ENCODE measurements around the gene EIF3F. TPM values are rescaled to one million over a fixed set of nuclear protein-coding genes. Genes with fewer than 3 reads are reported as not detected.

EIF3F gene, protein sequence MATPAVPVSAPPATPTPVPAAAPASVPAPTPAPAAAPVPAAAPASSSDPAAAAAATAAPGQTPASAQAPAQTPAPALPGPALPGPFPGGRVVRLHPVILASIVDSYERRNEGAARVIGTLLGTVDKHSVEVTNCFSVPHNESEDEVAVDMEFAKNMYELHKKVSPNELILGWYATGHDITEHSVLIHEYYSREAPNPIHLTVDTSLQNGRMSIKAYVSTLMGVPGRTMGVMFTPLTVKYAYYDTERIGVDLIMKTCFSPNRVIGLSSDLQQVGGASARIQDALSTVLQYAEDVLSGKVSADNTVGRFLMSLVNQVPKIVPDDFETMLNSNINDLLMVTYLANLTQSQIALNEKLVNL
- 515 TPM for total RNA-seq (ENCODE audit: unreplicated experiment)
- long read RNA-seq, transcript EIF3F-201 (8 exons, 1,254 nt), result major isoform, 866 of 889 reads
- long read RNA-seq, partial matches to known transcripts, result 7 of 889 reads
- long read RNA-seq, other reads (novel, unspliced or antisense), result 15 of 889 reads

DNA sequence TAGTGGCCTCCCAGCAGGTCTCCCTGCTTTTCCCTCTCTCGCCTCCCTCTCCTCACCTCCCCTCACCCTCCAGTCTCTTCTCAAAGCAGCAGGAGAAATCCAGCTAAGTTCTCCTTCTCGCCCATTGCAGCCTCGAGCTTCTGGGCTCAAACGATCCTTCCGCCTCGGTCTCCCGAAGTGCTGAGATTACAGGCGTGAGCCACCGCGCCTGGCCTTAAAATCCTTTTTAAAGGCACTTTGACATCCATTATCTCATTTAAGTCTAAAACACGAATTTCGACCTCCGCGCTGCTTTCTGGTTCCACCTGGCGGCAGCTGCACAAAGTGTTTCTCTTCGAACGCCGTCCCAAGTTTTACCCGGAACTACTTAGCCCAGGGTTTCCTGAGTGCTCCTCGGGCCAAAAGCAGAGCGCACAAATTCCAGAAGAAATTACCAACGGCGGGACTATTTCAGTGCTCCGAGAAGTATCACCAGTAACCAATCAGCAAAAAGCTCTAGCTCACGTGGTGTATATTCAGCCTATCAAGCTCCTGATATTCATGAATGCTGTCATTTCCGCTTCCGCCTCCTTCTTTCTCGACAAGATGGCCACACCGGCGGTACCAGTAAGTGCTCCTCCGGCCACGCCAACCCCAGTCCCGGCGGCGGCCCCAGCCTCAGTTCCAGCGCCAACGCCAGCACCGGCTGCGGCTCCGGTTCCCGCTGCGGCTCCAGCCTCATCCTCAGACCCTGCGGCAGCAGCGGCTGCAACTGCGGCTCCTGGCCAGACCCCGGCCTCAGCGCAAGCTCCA lies at the start of gene EIF3F:
TSS of gene EIF3F (plus strand) at position 570 of the 792 bp plus-strand sequence. CDS start at position 586, 16 bp downstream.
- TF ChIP-seq, protein P1, sequence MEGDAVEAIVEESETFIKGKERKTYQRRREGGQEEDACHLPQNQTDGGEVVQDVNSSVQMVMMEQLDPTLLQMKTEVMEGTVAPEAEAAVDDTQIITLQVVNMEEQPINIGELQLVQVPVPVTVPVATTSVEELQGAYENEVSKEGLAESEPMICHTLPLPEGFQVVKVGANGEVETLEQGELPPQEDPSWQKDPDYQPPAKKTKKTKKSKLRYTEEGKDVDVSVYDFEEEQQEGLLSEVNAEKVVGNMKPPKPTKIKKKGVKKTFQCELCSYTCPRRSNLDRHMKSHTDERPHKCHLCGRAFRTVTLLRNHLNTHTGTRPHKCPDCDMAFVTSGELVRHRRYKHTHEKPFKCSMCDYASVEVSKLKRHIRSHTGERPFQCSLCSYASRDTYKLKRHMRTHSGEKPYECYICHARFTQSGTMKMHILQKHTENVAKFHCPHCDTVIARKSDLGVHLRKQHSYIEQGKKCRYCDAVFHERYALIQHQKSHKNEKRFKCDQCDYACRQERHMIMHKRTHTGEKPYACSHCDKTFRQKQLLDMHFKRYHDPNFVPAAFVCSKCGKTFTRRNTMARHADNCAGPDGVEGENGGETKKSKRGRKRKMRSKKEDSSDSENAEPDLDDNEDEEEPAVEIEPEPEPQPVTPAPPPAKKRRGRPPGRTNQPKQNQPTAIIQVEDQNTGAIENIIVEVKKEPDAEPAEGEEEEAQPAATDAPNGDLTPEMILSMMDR (IDR thresholded peaks at IDR 0.05; ENCODE audit: unreplicated experiment), result peak; percentile 91
- H3K9me3 Mint-ChIP-seq (ENCODE audit: unreplicated experiment), result no peaks in the 10 kb centered on the region
- H3K27me3 Mint-ChIP-seq (ENCODE audit: unreplicated experiment), result peaks cover 6% of the 10 kb centered on the region

DNA sequence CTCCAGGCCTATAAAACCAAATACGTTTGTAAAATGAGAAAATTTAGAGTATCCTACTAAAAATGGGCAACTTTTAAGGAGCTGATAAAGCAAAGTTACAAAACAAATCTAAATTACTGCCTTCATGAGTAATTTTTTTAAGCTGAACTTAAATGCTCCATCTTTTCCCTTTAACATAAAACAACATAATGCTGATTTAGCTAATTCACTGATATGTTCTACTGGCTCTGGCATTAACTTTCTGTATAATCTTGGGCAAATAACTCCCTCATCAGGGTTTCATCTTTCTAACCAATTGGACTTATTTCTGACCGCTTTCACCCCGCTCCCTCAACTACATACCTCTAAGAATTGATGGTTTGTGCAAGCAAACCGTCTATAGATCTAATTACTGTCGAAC lies 46.0 kb upstream of the EIF3F start:
- TF ChIP-seq, protein P1 (IDR thresholded peaks at IDR 0.05; ENCODE audit: unreplicated experiment), result no peak
- Mint-ChIP-seq H3K4me3 (ENCODE audit: unreplicated experiment) (no peak overlapping the region), H3K27me3 (ENCODE audit: unreplicated experiment) (no peaks in the 10 kb centered on the region), H3K9me3 (ENCODE audit: unreplicated experiment) (peaks cover 9% of the 10 kb centered on the region), H3K36me3 (ENCODE audit: low read depth, unreplicated experiment) (no peaks in the 10 kb centered on the region), H3K4me1 (ENCODE audit: unreplicated experiment) (no peaks in the 10 kb centered on the region), H3K27ac (ENCODE audit: unreplicated experiment) (no peak overlapping the region)
- DNase-seq (ENCODE audit: low spot score), result no peak

More for the DNA sequence above, at the start of gene EIF3F:
- Mint-ChIP-seq H3K4me1 (ENCODE audit: unreplicated experiment) (peaks cover 27% of the 10 kb centered on the region), H3K36me3 (ENCODE audit: low read depth, unreplicated experiment) (peaks cover 11% of the 10 kb centered on the region), H3K4me3 (ENCODE audit: unreplicated experiment) (peak within 1 kb of the TSS; percentile 97), H3K27ac (ENCODE audit: unreplicated experiment) (peak within 1 kb of the TSS; percentile 95)
- peak; percentile 84 for DNase-seq (ENCODE audit: low spot score)

GRCh38 chr11:7941608-7942007 lies 45.5 kb upstream of the EIF3F start, which contains the start of gene OR10A3:
OR10A3 (minus strand) TSS chr11:7941708; CDS start chr11:7939520, 2,188 bp downstream.
- peaks cover 9% of the 10 kb centered on the region for H3K9me3 Mint-ChIP-seq (ENCODE audit: unreplicated experiment)
- no peaks in the 10 kb centered on the region for H3K4me1 Mint-ChIP-seq (ENCODE audit: unreplicated experiment)
- no peaks in the 10 kb centered on the region for H3K36me3 Mint-ChIP-seq (ENCODE audit: low read depth, unreplicated experiment)
- TF ChIP-seq, protein P1 (IDR thresholded peaks at IDR 0.05; ENCODE audit: unreplicated experiment), result no peak
- no peak within 1 kb of the TSS for H3K27ac Mint-ChIP-seq (ENCODE audit: unreplicated experiment)
- no peak for DNase-seq (ENCODE audit: low spot score)
- no peaks in the 10 kb centered on the region for H3K27me3 Mint-ChIP-seq (ENCODE audit: unreplicated experiment)
- no peak within 1 kb of the TSS for H3K4me3 Mint-ChIP-seq (ENCODE audit: unreplicated experiment)

GRCh38 chr11:7944123-7944522 lies 43.0 kb upstream of the EIF3F start:
- Mint-ChIP-seq H3K9me3 (ENCODE audit: unreplicated experiment) (peaks cover 9% of the 10 kb centered on the region), H3K27ac (ENCODE audit: unreplicated experiment) (no peak overlapping the region), H3K4me1 (ENCODE audit: unreplicated experiment) (no peaks in the 10 kb centered on the region), H3K36me3 (ENCODE audit: low read depth, unreplicated experiment) (no peaks in the 10 kb centered on the region), H3K4me3 (ENCODE audit: unreplicated experiment) (no peak overlapping the region), H3K27me3 (ENCODE audit: unreplicated experiment) (no peaks in the 10 kb centered on the region)
- DNase-seq (ENCODE audit: low spot score), result no peak
- TF ChIP-seq, protein P1 (IDR thresholded peaks at IDR 0.05; ENCODE audit: unreplicated experiment), result no peak
